COR-L47 (cell line): ENCODE measurements around the gene WDR86.

Experiments
- DNase-seq: peaks from one replicate; lab custom pipeline; 2025; lab: John Stamatoyannopoulos, UW

The WDR86 gene

GRCh38 chr7:151390598-151391357, 19.1 kb downstream of the WDR86 start:
- no peak for DNase-seq

GRCh38 chr7:151389768-151390597, 19.9 kb downstream of the WDR86 start:
- DNase-seq, result no peak

- DNase-seq, result no peak
Measured at GRCh38 chr7:151389096-151389767, 20.6 kb downstream of the WDR86 start.

DNA sequence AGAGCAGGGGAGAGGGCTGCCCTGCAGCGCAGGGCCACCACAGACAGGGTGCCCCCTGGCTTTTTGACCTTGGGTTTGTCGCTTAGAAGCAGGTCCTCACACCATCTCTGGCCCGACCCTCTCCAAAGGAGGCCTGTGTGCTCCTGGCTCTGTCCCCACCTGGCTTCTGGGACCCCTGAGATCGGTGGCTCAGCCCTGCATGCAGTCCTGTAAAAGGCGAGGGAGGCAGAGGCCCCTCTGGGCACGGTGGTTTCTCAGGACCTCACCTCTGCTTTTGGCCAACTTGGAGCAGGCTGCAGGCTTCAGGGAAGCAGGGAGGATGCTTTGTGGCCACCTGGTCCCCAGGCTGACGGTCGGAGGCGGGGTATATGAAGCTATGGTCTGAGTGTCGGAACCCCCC, 21.4 kb downstream of the WDR86 start:
- no peak for DNase-seq

- no peak for DNase-seq
Measured at GRCh38 chr7:151388007-151388297, 21.9 kb downstream of the WDR86 start.

GRCh38 chr7:151387161-151388006, 22.5 kb downstream of the WDR86 start:
- no peak for DNase-seq

DNA sequence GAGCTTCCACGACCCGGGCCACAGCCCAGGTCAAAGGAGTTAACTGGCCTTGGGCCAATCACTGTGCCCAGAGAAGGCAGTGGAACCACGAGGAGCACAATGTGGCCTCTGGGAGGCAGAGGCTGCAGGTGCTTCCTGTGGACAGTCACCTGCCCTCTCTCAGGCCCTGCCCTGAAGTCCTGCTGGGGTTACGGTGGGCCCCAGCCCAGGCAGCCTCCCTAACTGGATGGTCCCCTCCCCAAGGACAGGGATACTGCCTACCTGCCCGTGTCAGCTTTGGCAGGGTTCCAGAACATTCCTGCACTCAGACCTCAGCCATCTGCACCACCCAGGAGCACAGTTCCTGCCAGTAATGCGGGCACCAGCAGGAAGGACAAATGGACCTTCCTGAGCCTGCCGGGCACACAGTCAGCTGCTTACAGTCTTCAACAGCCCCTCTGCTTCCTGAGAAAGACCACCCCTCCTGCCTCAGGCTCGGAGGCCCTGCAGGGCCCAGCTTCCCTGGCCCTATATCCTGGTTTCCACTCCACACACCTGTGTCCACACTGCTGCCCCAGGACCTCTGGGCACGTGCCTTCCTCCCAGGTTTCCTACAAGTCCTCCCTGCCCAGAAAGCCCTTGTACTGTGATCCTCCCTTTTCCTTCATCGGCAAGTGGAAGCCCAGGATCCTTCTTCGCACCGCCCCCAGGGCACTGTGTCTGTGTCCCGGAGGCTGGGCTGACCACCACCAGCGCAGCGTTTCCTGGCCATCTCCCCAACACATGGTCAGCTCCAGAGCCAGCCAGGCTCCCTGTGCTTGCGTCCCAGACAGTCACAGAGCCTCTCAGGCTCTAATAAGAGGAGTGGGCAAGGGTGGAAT, 23.3 kb downstream of the WDR86 start:
- no peak for DNase-seq

DNA sequence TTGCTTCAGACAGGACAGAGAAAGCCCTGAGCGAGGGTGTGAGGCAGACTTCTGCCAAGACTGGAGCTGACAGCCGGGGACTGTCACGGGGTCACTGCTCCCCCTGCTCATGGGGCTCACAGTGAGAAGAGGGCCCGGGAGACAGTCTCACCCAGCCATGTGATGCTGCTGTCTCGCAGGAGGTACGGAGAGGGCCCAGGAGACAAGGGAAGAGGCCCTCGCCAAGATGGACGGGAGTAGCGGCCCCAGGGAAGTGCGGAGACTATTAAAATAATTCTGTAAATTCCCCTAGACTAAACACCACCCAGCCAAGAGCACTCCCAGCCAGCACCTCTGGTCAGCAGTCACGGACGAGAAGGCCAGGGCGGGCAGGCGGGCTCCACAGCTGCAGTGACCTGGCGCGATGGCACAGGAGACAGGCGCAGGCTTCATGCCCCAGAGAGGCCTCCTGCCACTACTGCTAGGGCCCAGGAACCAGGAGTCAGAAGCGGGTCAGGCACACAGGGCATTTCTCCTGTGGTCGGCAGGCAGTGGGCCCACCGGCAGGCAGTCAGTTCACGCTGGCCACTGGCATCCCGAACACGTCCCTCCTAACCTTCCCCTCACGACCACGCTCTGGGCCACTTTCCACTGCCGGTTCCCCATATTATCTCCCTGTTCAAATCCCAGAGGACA, 24.1 kb downstream of the WDR86 start:
- DNase-seq, result no peak

GRCh38 chr7:151384776-151385625, 24.8 kb downstream of the WDR86 start:
- no peak for DNase-seq

GRCh38 chr7:151384352-151384697, 25.5 kb downstream of the WDR86 start:
- DNase-seq, result no peak

DNA sequence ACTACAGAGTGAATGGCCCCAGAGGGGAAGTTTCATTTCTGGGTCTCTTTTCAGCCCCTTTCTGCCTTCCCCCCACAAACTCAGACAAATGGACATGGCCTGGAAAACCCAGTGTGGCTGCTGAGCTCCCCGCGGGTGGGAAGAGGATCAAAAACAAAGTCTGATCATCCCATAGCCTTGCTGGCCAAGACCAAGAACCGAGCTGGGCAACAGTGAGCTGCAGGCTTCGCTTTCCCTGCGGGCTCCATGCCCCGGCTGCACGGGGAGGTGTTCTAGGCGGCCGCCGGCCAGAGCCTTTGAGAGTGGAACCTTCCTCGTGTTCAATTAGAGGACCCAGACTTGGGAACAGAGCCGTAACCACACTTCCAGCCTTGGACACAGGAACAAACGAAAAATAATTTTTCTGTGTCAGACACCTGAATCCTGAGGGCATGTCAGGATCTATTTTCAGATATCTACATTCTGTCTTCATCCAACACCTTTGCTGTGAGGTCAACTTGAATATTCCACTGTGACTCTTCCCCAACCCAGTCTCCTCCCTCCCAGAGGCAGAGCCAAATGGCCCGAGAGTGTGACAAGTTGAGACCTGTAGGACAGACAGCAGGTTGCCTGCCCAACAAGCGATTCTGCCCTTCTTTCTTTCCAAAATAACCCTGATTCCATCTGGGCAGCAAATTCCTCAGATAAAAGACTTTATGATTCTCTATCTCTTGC, 26.0 kb downstream of the WDR86 start:
- DNase-seq, result no peak

- no peak for DNase-seq
Measured at GRCh38 chr7:151382079-151382885, 27.6 kb downstream of the WDR86 start.

DNA sequence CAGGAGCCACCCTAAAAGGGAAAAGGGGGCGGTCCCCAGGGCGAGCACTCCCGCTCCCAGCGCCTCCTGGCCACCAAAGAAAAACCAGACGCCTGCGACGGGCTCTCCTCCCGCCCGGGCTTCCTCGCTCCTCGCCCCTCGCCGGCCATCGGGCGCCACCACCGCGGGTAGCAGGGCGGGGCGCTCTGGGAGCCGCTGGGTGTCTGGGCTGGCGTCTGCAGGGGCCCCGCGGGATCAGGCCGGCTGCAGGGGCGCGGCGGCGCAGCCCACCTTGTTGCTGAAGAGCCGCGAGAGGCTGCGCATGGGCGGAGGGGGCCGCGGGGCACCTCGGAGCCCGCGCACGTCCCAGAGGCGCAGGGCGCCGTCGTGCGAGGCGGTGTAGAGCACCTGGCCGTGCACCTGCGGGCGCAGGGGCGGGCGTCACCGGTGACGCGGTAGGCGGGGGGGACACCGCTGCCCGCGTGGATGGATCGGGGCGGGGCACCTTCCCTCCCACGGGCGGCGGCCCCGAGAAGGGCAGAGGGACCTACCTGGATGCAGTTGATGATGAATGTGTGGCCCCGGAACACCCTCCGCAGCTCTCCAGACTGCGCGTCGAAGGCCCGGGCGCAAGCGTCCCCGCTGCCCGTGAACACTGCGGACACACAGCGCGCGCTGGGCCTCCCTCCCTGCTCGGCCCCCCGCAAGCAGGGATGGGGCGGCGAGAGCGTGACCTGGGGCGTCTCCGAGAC, 28.3 kb downstream of the WDR86 start:
- peak; percentile 68 for DNase-seq

DNA sequence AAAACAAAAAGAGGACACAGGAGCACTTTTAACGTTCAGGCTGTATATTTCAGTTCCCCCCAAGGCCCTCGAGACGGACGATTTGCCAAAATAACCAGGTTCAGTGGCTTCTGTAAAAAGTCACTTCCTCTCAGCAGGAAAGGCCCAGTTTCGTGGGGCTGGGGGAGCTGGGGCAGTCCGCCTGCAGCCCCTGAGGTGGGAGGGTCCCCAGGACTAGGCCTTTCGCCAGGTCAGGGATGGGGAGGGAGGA, 28.8 kb downstream of the WDR86 start:
- no peak for DNase-seq

GRCh38 chr7:151380199-151381097, 29.4 kb downstream of the WDR86 start:
- no peak for DNase-seq

DNA sequence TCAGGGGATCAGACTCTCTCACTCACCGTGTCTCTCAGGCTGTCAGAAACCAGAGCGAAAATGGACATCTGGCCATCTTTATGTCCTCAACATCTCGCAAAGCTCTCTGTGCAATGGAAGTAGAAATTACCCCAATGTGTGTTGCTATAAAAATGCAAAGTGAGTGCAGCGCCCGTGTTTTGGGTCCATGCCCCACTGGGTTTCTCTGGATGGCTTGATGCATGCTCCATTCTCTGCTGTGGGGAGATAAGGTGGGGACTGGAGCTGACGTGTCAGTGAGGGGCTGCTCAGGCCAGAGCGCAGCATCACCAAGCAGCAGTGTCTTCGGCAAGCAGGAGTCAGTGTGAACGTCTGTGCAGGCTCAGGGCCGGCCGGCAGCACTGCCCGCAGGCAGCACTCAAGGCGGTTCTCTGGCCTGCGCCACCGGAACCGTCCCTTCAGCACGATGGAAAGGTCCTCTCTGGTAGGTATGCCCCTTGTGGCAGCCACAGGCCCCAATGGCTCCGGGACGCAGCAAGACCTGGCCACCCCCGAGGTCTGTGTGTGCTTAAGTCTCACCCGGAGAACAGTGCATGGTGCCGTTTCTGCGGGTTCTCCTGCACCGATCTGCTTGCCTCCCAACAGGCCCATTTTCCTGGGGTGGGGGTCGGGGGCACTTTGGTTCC, 30.2 kb downstream of the WDR86 start:
- DNase-seq, result no peak
